HepG2 (cell line): ENCODE results near the gene EPHB6. TPM values are rescaled to one million over a fixed set of nuclear protein-coding genes. Genes with fewer than 3 reads are reported as not detected.

Source experiments
- ATAC-seq: fragments of 200-7000 bp; cut with Tn5 transposase; 3 replicates; pipeline ENCODE4 v1.9.1; 2020; ENCODE audit warnings: mild to moderate bottlenecking, moderate library complexity
- BruUV-seq: library from RNA; stranded (reverse); fragments of 400-500 nt; replicated peaks from 2 replicates; lab custom pipeline; 2021; lab: Mats Ljungman, UMichigan
- CTCF ChIA-PET: fragments of 300-600 bp; formaldehyde crosslinking; extraction: SDS; loops from one replicate; lab custom pipeline; 2021; ENCODE audit warnings: low total read pairs, inconsistent platforms, low intra/inter-chr PET ratio; lab: Yijun Ruan, JAX
- POLR2A ChIA-PET: fragments of 350-600 bp; sonication (Branson Sonifier 250); formaldehyde crosslinking; loops from one replicate; lab custom pipeline; 2020; ENCODE audit warnings: antibody characterized with exemption, inconsistent platforms; lab: Yijun Ruan, JAX
- DNase-seq: peaks from one replicate; pipeline ENCODE4 v3.0.0-alpha.2; 2015; ENCODE audit warnings: low spot score
- FAIRE-seq: peaks from 3 replicates; lab custom pipeline; 2011; peaks lifted over from hg19 to GRCh38; lab: Jason Lieb, UNC
- H2AFZ ChIP-seq: one replicate; pipeline ENCODE4 v1.6.1; 2011; ENCODE audit warnings: low read length, inconsistent platforms
- H3K27ac ChIP-seq: fragments of 300-600 bp; 3 replicates; pipeline ENCODE4 v1.8.0; 2011; ENCODE audit warnings: mixed run types, mild to moderate bottlenecking, mixed read lengths, low read length, inconsistent platforms; ENCODE audit not compliant: insufficient read depth; ENCODE audit errors: extremely low read length
- H3K27me3 ChIP-seq, 2 experiments: fragments of 200-600 bp in 1 of 2; 2 replicates in 1 of 2; 3 replicates in 1 of 2; pipeline versions ENCODE4 v1.6.0 to v1.8.0; 2011; ENCODE audit warnings: low read length in 2 of 2, mild to moderate bottlenecking in 2 of 2, moderate library complexity in 2 of 2, inconsistent platforms in 1 of 2; ENCODE audit not compliant: insufficient read depth in 2 of 2, control insufficient read depth in 1 of 2
- H3K36me3 ChIP-seq, 2 experiments: fragments of 200-600 bp in 1 of 2; replicated peaks in 1 of 2; 2 replicates in 1 of 2; 3 replicates in 1 of 2; pipeline versions ENCODE4 v1.5.1 to v1.8.0; 2011; ENCODE audit warnings: low read length in 2 of 2, inconsistent platforms in 1 of 2; ENCODE audit not compliant: insufficient read depth in 2 of 2, control insufficient read depth in 1 of 2
- H3K4me1 ChIP-seq: 2 replicates; pipeline ENCODE4 v1.5.1; 2012; ENCODE audit warnings: low read length, inconsistent platforms; ENCODE audit not compliant: insufficient read depth
- H3K4me2 ChIP-seq: 2 replicates; pipeline ENCODE4 v1.6.0; 2011; ENCODE audit warnings: low read depth, low read length, inconsistent platforms
- H3K4me3 ChIP-seq, 3 experiments: fragments of 200-600 bp in 1 of 3; sonication (generic), shearing (Covaris generic) in 1 of 3; replicated peaks in 1 of 3; 2 replicates each; pipeline ENCODE4 v1.5.1; 2011 to 2016; ENCODE audit warnings: low read length in 3 of 3, inconsistent platforms in 2 of 3, low read depth in 2 of 3, mild to moderate bottlenecking in 2 of 3, control low read depth in 1 of 3, mixed read lengths in 1 of 3; ENCODE audit not compliant: insufficient read depth in 1 of 3
- H3K79me2 ChIP-seq: one replicate; pipeline ENCODE4 v1.6.1; 2011; ENCODE audit warnings: low read length, inconsistent platforms; ENCODE audit not compliant: insufficient read depth
- H3K9ac ChIP-seq: 2 replicates; pipeline ENCODE4 v1.6.0; 2011; ENCODE audit warnings: mild to moderate bottlenecking, low read depth, low read length, inconsistent platforms; ENCODE audit not compliant: insufficient read depth
- H3K9me3 ChIP-seq: 2 replicates; pipeline ENCODE4 v1.5.1; 2012; ENCODE audit warnings: mild to moderate bottlenecking, low read length
- H4K20me1 ChIP-seq: 2 replicates; pipeline ENCODE4 v1.6.0; 2011; ENCODE audit warnings: inconsistent platforms, mild to moderate bottlenecking, low read length, moderate library complexity; ENCODE audit not compliant: insufficient read depth
- ADNP ChIP-seq: sonication (generic); formaldehyde crosslinking; IDR thresholded peaks from 2 replicates; pipeline ENCODE4 v1.4.0; 2020; ENCODE audit warnings: missing genetic modification reagents
- ATF7-NPFF ChIP-seq: sonication (generic); formaldehyde crosslinking; IDR thresholded peaks from 2 replicates; pipeline ENCODE4 v1.8.1; 2023; ENCODE audit warnings: mild to moderate bottlenecking, low read depth, missing genetic modification reagents, moderate library complexity
- BRCA1 ChIP-seq: sonication (generic); formaldehyde crosslinking; IDR thresholded peaks from 2 replicates; pipeline ENCODE4 v1.4.0; 2020; ENCODE audit warnings: missing genetic modification reagents
- CCAR2 ChIP-seq: fragments of 200-400 bp; formaldehyde crosslinking; optimal IDR thresholded peaks from 2 replicates; pipeline ENCODE3; 2018; ENCODE audit warnings: low read depth, mild to moderate bottlenecking, low read length, moderate library complexity
- CREM ChIP-seq, 2 experiments: sonication (generic) in 1 of 2; formaldehyde crosslinking in 1 of 2; IDR thresholded peaks; 2 replicates each; pipeline versions ENCODE4 v1.4.0 to v1.6.1; 2016 to 2020; ENCODE audit warnings: antibody characterized with exemption in 1 of 2, mild to moderate bottlenecking in 1 of 2, missing genetic modification reagents in 1 of 2
- HOXA9 ChIP-seq: sonication (generic); formaldehyde crosslinking; IDR thresholded peaks from 2 replicates; pipeline ENCODE4 v1.8.1; 2022; ENCODE audit warnings: missing genetic modification reagents, mild to moderate bottlenecking, moderate library complexity, borderline replicate concordance
- JUN ChIP-seq: sonication (generic); formaldehyde crosslinking; IDR thresholded peaks from 2 replicates; pipeline ENCODE4 v1.4.0; 2020; ENCODE audit warnings: mild to moderate bottlenecking, missing genetic modification reagents
- NFKB2 ChIP-seq: sonication (generic); formaldehyde crosslinking; IDR thresholded peaks from 2 replicates; pipeline ENCODE4 v1.4.0; 2020; ENCODE audit warnings: missing genetic modification reagents, borderline replicate concordance
- PAF1 ChIP-seq: IDR thresholded peaks from 2 replicates; pipeline ENCODE4 v1.6.1; 2016; ENCODE audit warnings: missing genetic modification reagents, missing compliant biosample characterization
- SRSF9 ChIP-seq: fragments of 200-400 bp; formaldehyde crosslinking; IDR thresholded peaks from 2 replicates; pipeline ENCODE4 v1.6.1; 2018; ENCODE audit warnings: borderline replicate concordance, mild to moderate bottlenecking, low read depth, low read length; ENCODE audit not compliant: insufficient read depth, poor library complexity, severe bottlenecking
- XBP1 ChIP-seq: sonication (generic); formaldehyde crosslinking; IDR thresholded peaks from 2 replicates; pipeline ENCODE4 v1.5.0; 2020; ENCODE audit warnings: missing genetic modification reagents
- ZBTB7A ChIP-seq: sonication (generic); formaldehyde crosslinking; IDR thresholded peaks from 2 replicates; pipeline ENCODE4 v1.8.0; 2022; ENCODE audit warnings: mild to moderate bottlenecking, missing genetic modification reagents
- ZMYM2 ChIP-seq: sonication (generic); formaldehyde crosslinking; IDR thresholded peaks from 2 replicates; pipeline ENCODE4 v1.8.0; 2022; ENCODE audit warnings: mild to moderate bottlenecking, missing genetic modification reagents
- ZNF121 ChIP-seq: sonication (generic); formaldehyde crosslinking; IDR thresholded peaks from 2 replicates; pipeline ENCODE4 v1.5.0; 2020; ENCODE audit warnings: mild to moderate bottlenecking, missing genetic modification reagents
- ZNF441 ChIP-seq: sonication (generic); formaldehyde crosslinking; IDR thresholded peaks from 2 replicates; pipeline ENCODE4 v1.7.0; 2021; ENCODE audit warnings: missing genetic modification reagents, borderline replicate concordance
- ZNF607 ChIP-seq: sonication (generic); formaldehyde crosslinking; IDR thresholded peaks from 2 replicates; pipeline ENCODE4 v1.5.1; 2020; ENCODE audit warnings: missing genetic modification reagents, mild to moderate bottlenecking, borderline replicate concordance
- WGBS: methylation state at CpG from one replicate; pipeline ENCODE4 v1.1.6; 2017; ENCODE audit warnings: low lambda C conversion rate; 5-methylcytosine and 5-hydroxymethylcytosine counted together
- in situ Hi-C: cut with HindIII; loops from 2 replicates; pipeline ENCODE4 v1.10.0; 2017; ENCODE audit warnings: low pct_unique_long_range_greater_than_20kb; ENCODE audit not compliant: extremely low pct_ligation_motif_present
- intact Hi-C: fragments of 100-400 bp; cut with micrococcal nuclease; formaldehyde crosslinking; loops from one replicate; pipeline ENCODE4 v1.10.0; 2022; ENCODE audit not compliant: unreplicated experiment
- polyA plus RNA-seq, 8 experiments: library from polyadenylated mRNA; depleted of rRNA in 3 of 8; stranded (reverse) in 7 of 8; unstranded in 1 of 8; fragments of >200 nt; fragmentation: Illumina TruSeq in 4 of 8; extraction: Trizol in 4 of 8; gene quantifications; 2 replicates each; pipeline versions ENCODE4 v1.2.1 to v1.2.3, GENCODE V29; 2011 to 2016; ENCODE audit warnings: low read depth in 4 of 8, missing spikeins in 1 of 8, mixed read lengths in 1 of 8; ENCODE audit not compliant: insufficient read depth in 1 of 8
- total RNA-seq, 5 experiments: library from RNA; depleted of rRNA; stranded (reverse); fragments of >200 nt; fragmentation: Illumina TruSeq; extraction: Trizol; gene quantifications; 2 replicates each; pipeline ENCODE4 v1.2.3, GENCODE V29; 2016; ENCODE audit warnings: low read depth in 1 of 5
- TF ChIP-seq, protein P1 (sequence below): sonication (generic); formaldehyde crosslinking; IDR thresholded peaks from 2 replicates; pipeline ENCODE4 v1.5.1; 2020; ENCODE audit warnings: missing genetic modification reagents, mild to moderate bottlenecking, borderline replicate concordance

Gene EPHB6
- total and polyA plus RNA-seq, 2 of the 13 experiments (the other 11 are each of a cell fraction or from before 2014, with no cell fraction given): not detected

DNA sequence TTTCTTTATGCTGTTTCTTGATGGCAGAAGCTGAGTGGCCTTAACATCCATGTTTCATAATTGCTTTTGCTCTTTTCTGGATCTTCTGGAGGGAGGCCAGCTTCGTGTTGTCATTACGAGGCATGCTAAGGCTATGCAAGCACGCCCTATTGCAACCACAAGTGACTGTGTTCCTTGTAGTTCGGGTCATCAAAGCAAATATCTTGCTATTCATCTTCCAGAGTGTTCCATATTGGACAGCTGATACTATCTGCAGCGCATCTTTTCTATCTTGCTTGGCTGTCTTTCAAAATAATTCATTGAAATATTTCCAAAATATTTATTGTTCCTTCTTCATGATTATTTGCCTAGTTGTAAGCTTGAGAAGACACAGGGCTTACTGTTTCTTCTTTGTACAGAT is 5.0 kb downstream of the EPHB6 start:
- H3K4me2 ChIP-seq: no peak overlapping the region
- peaks cover 3 to 61% of the 10 kb centered on the region in 2 experiments; a peak in 3 of 5 replicates for H3K27me3 ChIP-seq
- no peak for TF ChIP-seq SRSF9
- no peak for TF ChIP-seq NFKB2 (CRISPR knock-in tag)
- TF ChIP-seq BRCA1 (CRISPR knock-in tag): no peak
- no peak for TF ChIP-seq HOXA9 (CRISPR knock-in tag)
- TF ChIP-seq CCAR2: no peak
- TF ChIP-seq ZMYM2 (CRISPR knock-in tag): no peak
- no peak for TF ChIP-seq JUN (CRISPR knock-in tag)
- no peak for TF ChIP-seq ADNP
- no peak for TF ChIP-seq ZNF121 (CRISPR knock-in tag)
- TF ChIP-seq ZNF441: no peak
- no peak for TF ChIP-seq XBP1 (CRISPR knock-in tag)
- no peak for TF ChIP-seq ATF7-NPFF (CRISPR knock-in tag)
- TF ChIP-seq, protein P1, sequence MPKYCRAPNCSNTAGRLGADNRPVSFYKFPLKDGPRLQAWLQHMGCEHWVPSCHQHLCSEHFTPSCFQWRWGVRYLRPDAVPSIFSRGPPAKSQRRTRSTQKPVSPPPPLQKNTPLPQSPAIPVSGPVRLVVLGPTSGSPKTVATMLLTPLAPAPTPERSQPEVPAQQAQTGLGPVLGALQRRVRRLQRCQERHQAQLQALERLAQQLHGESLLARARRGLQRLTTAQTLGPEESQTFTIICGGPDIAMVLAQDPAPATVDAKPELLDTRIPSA (CRISPR knock-in tag): no peak
- no peak for TF ChIP-seq CREM (IDR thresholded peaks at IDR 0.05)
- no peak for TF ChIP-seq CREM (CRISPR knock-in tag; IDR thresholded peaks at IDR 0.05)
- TF ChIP-seq ZNF607: no peak
- no peak for TF ChIP-seq PAF1
- TF ChIP-seq ZBTB7A: no peak
- WGBS: 0% methylated on average over 5 of the region's 5 CpGs
- ChIA-PET CTCF (no interaction called here), POLR2A (no interaction called here)
- ATAC-seq (no peak), DNase-seq (no peak), FAIRE-seq (no peak)
- H3K9me3 ChIP-seq: no peaks in the 10 kb centered on the region
- no peaks in the 10 kb centered on the region for H4K20me1 ChIP-seq
- no peak overlapping the region for H3K27ac ChIP-seq
- no peak overlapping the region for H3K9ac ChIP-seq
- no peak overlapping the region for H2AFZ ChIP-seq
- in situ Hi-C loops (no loop called here), intact Hi-C loops (no loop called here)
- H3K4me1 ChIP-seq: no peaks in the 10 kb centered on the region
- no TSS peak for BruUV-seq
- no peaks in the 10 kb centered on the region for H3K36me3 ChIP-seq
- no peaks in the 10 kb centered on the region for H3K79me2 ChIP-seq
- H3K4me3 ChIP-seq: no peak overlapping the region
